Activated naive CD8-positive, alpha-beta T cell (primary cell): ENCODE results near the gene PGP.
"Not testable (repeated sequence)": the region's sequence is repeated elsewhere in the genome, so short reads cannot be mapped to it uniquely, and the experiment has no call there.

Source experiments
- H3K27ac Mint-ChIP-seq: one replicate; pipeline ENCODE4 v1.8.0; 2021; ENCODE audit warnings: mixed read lengths
- H3K27me3 Mint-ChIP-seq: one replicate; pipeline ENCODE4 v1.8.0; 2021; ENCODE audit warnings: mixed read lengths
- H3K36me3 Mint-ChIP-seq: one replicate; pipeline ENCODE4 v1.8.0; 2021; ENCODE audit warnings: mixed read lengths
- H3K4me1 Mint-ChIP-seq: one replicate; pipeline ENCODE4 v1.8.0; 2021; ENCODE audit warnings: low read depth, mixed read lengths
- H3K4me3 Mint-ChIP-seq: one replicate; pipeline ENCODE4 v1.8.0; 2021; ENCODE audit warnings: mild to moderate bottlenecking, mixed read lengths
- H3K9me3 Mint-ChIP-seq: one replicate; pipeline ENCODE4 v1.8.0; 2021; ENCODE audit warnings: low read depth, mixed read lengths

PGP gene

GRCh38 chr16:2203119-2203688 lies 11.4 kb downstream of the PGP start:
- not testable (repeated sequence) for H3K27ac Mint-ChIP-seq

GRCh38 chr16:2200313-2200712 lies 14.3 kb downstream of the PGP start:
- H3K27ac Mint-ChIP-seq: no peak overlapping the region
- H3K9me3 Mint-ChIP-seq: no peaks in the 10 kb centered on the region
- H3K4me3 Mint-ChIP-seq: no peak overlapping the region
- H3K27me3 Mint-ChIP-seq: peaks cover 5% of the 10 kb centered on the region
- no peaks in the 10 kb centered on the region for H3K36me3 Mint-ChIP-seq
- peaks cover 7% of the 10 kb centered on the region for H3K4me1 Mint-ChIP-seq

More at GRCh38 chr16:2203119-2203688, 11.4 kb downstream of the PGP start:
- not testable (repeated sequence) for H3K27me3 Mint-ChIP-seq, H3K9me3 Mint-ChIP-seq, H3K36me3 Mint-ChIP-seq
- Mint-ChIP-seq H3K4me1 (peaks cover 15% of the 10 kb centered on the region), H3K4me3 (peak overlapping the region; percentile 62)

- Mint-ChIP-seq H3K4me1 (peaks cover 7% of the 10 kb centered on the region), H3K9me3 (no peaks in the 10 kb centered on the region), H3K4me3 (no peak overlapping the region), H3K36me3 (no peaks in the 10 kb centered on the region), H3K27me3 (peaks cover 8% of the 10 kb centered on the region), H3K27ac (no peak overlapping the region)
These were observed 15.0 kb downstream of the PGP start for GRCh38 chr16:2199621-2200139.

GRCh38 chr16:2199095-2199494 lies 15.5 kb downstream of the PGP start:
- H3K4me3 Mint-ChIP-seq: no peak overlapping the region
- H3K9me3 Mint-ChIP-seq: no peaks in the 10 kb centered on the region
- H3K27me3 Mint-ChIP-seq: peaks cover 8% of the 10 kb centered on the region
- no peak overlapping the region for H3K27ac Mint-ChIP-seq
- peaks cover 1% of the 10 kb centered on the region for H3K4me1 Mint-ChIP-seq
- no peaks in the 10 kb centered on the region for H3K36me3 Mint-ChIP-seq

GRCh38 chr16:2198283-2198682 lies 16.4 kb downstream of the PGP start:
- no peaks in the 10 kb centered on the region for H3K9me3 Mint-ChIP-seq
- H3K27me3 Mint-ChIP-seq: peaks cover 8% of the 10 kb centered on the region
- no peaks in the 10 kb centered on the region for H3K36me3 Mint-ChIP-seq
- no peak overlapping the region for H3K27ac Mint-ChIP-seq
- H3K4me3 Mint-ChIP-seq: peak overlapping the region; percentile 72
- H3K4me1 Mint-ChIP-seq: peaks cover 1% of the 10 kb centered on the region

- H3K36me3 Mint-ChIP-seq: no peaks in the 10 kb centered on the region
- H3K4me1 Mint-ChIP-seq: peaks cover 1% of the 10 kb centered on the region
- no peaks in the 10 kb centered on the region for H3K9me3 Mint-ChIP-seq
- H3K27me3 Mint-ChIP-seq: peaks cover 8% of the 10 kb centered on the region
- H3K27ac Mint-ChIP-seq: no peak overlapping the region
- H3K4me3 Mint-ChIP-seq: peak overlapping the region; percentile 72
These were observed 16.9 kb downstream of the PGP start for GRCh38 chr16:2197765-2198164.

- Mint-ChIP-seq H3K9me3 (no peaks in the 10 kb centered on the region), H3K36me3 (no peaks in the 10 kb centered on the region), H3K4me3 (peak overlapping the region; percentile 72), H3K27me3 (peaks cover 8% of the 10 kb centered on the region), H3K27ac (no peak overlapping the region), H3K4me1 (peaks cover 1% of the 10 kb centered on the region)
These were observed 17.6 kb downstream of the PGP start for GRCh38 chr16:2196981-2197511.

- Mint-ChIP-seq H3K9me3 (no peaks in the 10 kb centered on the region), H3K27ac (no peak within 1 kb of the TSS), H3K36me3 (no peaks in the 10 kb centered on the region), H3K4me3 (peak within 1 kb of the TSS; percentile 72), H3K27me3 (peaks cover 8% of the 10 kb centered on the region), H3K4me1 (peaks cover 1% of the 10 kb centered on the region)
These were observed 18.3 kb downstream of the PGP start, which contains the start of gene CASKIN1 for GRCh38 chr16:2196162-2196980. TSS of gene CASKIN1 (minus strand) at chr16:2196605. CDS start at chr16:2196432, 173 bp downstream.

- H3K4me3 Mint-ChIP-seq: peak overlapping the region; percentile 58
- no peak overlapping the region for H3K27ac Mint-ChIP-seq
- no peaks in the 10 kb centered on the region for H3K36me3 Mint-ChIP-seq
- peaks cover 8% of the 10 kb centered on the region for H3K27me3 Mint-ChIP-seq
- H3K9me3 Mint-ChIP-seq: no peaks in the 10 kb centered on the region
- peaks cover 1% of the 10 kb centered on the region for H3K4me1 Mint-ChIP-seq
These were observed 19.1 kb downstream of the PGP start for GRCh38 chr16:2195322-2196161.

GRCh38 chr16:2194852-2195321 lies 19.8 kb downstream of the PGP start:
- Mint-ChIP-seq H3K4me3 (peak overlapping the region; percentile 52), H3K27ac (peak overlapping the region; percentile 50)

GRCh38 chr16:2194166-2194834 lies 20.3 kb downstream of the PGP start:
- Mint-ChIP-seq H3K4me3 (no peak overlapping the region), H3K27ac (peak overlapping the region; percentile 50), H3K27me3 (peaks cover 8% of the 10 kb centered on the region), H3K9me3 (no peaks in the 10 kb centered on the region), H3K36me3 (no peaks in the 10 kb centered on the region), H3K4me1 (peaks cover 1% of the 10 kb centered on the region)

More at GRCh38 chr16:2194852-2195321, 19.8 kb downstream of the PGP start:
- Mint-ChIP-seq H3K36me3 (no peaks in the 10 kb centered on the region), H3K9me3 (no peaks in the 10 kb centered on the region), H3K4me1 (peaks cover 1% of the 10 kb centered on the region), H3K27me3 (peaks cover 8% of the 10 kb centered on the region)

GRCh38 chr16:2191446-2191706 lies 23.3 kb downstream of the PGP start:
- Mint-ChIP-seq H3K27me3 (peaks cover 3% of the 10 kb centered on the region), H3K4me3 (no peak overlapping the region), H3K9me3 (no peaks in the 10 kb centered on the region), H3K27ac (no peak overlapping the region), H3K4me1 (peaks cover 1% of the 10 kb centered on the region), H3K36me3 (no peaks in the 10 kb centered on the region)

GRCh38 chr16:2190659-2191445 lies 23.8 kb downstream of the PGP start:
- Mint-ChIP-seq H3K4me1 (peaks cover 1% of the 10 kb centered on the region), H3K27me3 (peaks cover 3% of the 10 kb centered on the region), H3K9me3 (no peaks in the 10 kb centered on the region), H3K4me3 (no peak overlapping the region), H3K27ac (no peak overlapping the region), H3K36me3 (no peaks in the 10 kb centered on the region)
